ENCODE measurements around the gene CYP3A4.

CYP3A4 gene

GRCh38 chr7:99720800-99721595 lies 63.0 kb downstream of the CYP3A4 start:
- DNase-seq, result no peak

- no peak for DNase-seq
Measured at GRCh38 chr7:99719996-99720769, 63.8 kb downstream of the CYP3A4 start.

- no peak for DNase-seq
Measured at GRCh38 chr7:99713995-99714570, 69.9 kb downstream of the CYP3A4 start.

- DNase-seq, result no peak
Measured at GRCh38 chr7:99709838-99710578, 74.0 kb downstream of the CYP3A4 start.

GRCh38 chr7:99709260-99709659 lies 74.7 kb downstream of the CYP3A4 start:
- DNase-seq, result no peak

- DNase-seq, result no peak
Measured at GRCh38 chr7:99707096-99707495, 76.9 kb downstream of the CYP3A4 start.
